NCI-H69 (cell line): Measurements from ENCODE around the gene MZB1.
A peak's percentile ranks its signal among the peaks of the same experiment; 100 is the strongest.
"Not testable (repeated sequence)": the region's sequence is repeated elsewhere in the genome, so short reads cannot be mapped to it uniquely, and the experiment has no call there.

Experiments
- DNase-seq: peaks from one replicate; lab custom pipeline; 2025; lab: John Stamatoyannopoulos, UW

The MZB1 gene

DNA sequence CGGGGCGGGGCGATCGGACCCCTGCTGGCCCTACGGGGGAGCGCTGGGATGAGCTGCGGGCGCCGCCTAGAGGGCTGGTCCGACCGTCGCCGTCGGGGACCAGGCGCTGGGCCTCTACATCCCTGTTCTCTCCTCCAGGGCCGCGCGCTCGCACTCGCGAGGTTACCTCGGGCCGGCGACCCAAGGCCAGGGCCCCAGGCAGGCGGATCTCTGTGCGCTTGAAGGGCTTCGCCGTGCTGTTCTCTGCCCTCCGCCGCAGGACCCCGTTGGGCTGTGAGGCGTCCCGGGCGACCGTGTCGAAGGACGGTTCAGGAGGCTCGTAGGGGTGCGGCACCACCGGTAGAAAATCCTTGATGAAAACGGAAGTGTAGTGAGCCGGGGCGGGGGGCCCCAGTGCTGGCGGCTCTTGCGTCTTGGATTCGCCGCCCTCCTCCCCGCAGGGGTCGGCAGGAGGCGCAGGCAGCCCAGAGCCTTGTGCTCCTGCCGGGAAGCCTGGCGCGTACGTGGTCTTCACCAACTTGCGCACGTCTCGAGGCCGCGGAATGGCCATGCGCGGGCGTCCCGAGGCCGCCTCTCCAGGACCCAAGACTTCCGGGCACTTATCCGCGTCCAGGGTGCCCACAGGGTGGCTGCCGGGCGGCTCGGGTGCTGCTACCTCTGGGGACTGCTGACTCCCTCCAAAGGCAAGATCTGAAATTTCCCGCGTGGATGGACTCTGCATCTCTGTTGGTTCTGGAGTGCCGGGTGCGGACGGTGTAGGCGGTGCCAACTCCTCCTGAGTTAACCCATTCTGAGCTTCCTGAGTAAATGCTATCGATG, 3.2 kb upstream of the MZB1 start:
- peak; percentile 84 for DNase-seq

DNA sequence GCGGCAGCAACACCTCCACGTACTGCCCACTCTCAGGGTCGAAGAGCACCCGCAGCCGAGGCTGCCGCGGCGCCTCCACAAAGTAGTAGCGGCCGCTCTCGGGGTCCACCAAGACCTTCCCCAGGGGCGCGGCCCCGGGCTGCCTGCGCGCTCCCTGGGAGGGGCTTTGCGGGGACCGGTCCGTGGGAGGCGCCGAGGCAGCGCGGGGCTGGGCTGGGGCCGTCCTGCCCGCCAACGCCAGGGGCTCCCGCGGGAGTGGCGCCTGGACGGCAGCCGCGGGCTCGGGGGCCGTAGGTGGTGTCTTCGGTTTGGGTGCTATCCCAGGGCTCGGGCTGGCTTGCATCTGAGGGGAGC, 2.6 kb upstream of the MZB1 start:
- DNase-seq, result no peak

DNA sequence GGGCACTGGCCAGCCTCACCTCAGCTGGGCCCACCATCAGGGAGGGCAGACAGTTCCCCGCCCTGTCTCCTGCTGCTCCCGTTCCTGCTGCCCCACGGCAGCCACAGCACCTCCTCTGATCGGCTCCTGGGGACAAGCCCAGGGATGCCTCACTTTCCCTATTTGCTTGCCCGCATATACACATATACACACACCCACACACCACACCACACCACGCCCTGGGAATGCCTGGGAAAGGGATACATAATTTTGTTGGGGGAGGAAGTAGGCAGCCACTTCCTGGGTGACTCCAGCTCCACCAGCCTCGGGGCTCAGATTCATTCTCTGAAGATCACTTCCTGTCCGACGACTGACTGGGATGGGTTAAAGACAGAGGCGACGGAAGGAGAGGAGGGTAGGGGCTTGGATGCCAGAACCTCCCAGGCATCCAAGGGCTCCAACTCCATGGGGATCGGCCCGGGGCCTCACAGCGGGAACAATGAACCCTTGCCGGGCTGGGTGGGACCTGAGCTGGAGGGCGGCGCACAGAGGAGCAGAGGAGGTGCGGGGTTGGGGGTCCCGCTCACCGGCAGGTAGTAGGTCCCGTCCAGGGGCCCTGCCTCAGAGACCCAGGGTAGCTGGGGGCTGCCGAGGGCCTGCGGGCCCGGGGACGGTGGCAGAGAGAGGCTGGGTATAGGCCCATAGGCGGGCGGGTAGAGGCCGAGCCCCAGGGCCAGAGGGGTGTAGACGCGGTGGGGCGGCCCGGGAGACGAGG, 2.0 kb upstream of the MZB1 start:
- peak; percentile 24 for DNase-seq

DNA sequence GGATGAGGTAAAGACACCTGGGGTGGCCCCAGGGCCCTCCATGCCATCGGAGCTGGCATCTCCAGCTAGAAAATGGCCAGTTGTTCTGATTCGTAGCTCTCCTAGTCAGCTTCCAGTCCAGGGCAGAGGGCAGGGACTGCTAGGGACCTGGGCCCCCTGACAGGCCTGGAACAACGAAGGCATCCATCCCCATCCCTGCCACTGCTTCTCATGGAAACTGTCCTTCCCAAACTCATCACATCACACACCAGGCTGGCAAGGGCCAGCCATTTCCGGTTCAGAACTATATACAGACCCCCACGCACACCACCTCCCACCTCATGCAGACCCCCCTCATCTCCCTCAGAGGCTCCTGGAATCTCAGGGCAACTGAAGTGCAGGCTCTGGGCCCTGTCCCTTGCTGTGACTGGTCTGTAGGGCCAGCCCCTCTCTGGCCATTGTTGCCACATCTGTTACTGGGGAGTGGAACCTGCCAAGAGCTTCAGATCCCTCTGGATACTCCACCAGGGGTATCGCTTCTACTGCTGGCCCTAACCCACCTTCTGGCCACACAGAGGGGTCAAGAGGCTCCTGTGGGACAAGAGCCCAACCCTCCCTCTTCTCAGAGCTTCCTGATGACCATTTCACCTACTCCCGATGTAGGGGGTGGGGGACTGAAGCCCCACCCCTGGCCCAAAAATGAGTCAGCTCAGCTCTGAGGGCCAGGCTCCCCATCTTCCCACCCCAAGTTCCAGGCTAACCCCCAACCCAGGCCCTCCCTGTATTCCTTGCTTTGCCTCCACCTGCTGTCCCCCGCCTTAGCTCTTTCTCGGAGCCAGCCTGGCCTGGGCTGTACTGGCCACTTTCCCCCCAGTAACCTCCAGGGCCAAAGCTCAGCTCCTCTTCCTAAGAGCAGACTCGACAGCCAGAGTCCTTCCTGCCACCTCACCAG, 1.2 kb upstream of the MZB1 start:
- DNase-seq, result peak; percentile 21

DNA sequence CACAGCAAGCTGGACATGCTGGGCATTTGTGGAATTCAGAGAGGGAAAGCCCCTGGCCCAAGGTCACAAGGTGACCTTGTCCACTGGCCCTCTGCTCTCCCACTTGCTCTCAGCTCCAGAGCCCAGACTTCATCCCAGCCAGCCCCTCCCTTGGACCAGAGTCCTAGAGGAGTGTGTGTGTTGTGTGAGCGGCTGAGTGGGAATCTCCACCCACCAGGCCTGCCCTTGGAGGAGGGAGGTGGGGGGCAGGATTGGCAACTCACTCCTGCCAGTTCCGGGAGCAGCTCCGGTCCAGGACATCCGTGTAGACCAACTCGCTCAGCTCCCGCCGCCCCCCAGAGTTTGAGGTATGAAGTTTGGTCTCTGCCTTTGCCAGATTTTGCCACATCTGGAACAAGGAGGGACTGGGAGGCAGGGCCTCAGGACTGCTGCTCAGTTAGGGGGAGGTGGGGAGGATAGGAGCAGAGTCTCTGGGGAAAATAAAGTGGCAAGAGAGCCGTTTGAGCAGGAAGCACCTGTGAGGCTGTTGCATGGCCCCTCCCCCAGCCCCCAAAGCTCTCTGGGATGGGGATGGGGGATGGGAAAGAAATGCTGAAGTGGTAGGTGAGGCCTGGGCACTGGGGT, 1.4 kb downstream of the MZB1 start:
- peak; percentile 49 for DNase-seq

DNA sequence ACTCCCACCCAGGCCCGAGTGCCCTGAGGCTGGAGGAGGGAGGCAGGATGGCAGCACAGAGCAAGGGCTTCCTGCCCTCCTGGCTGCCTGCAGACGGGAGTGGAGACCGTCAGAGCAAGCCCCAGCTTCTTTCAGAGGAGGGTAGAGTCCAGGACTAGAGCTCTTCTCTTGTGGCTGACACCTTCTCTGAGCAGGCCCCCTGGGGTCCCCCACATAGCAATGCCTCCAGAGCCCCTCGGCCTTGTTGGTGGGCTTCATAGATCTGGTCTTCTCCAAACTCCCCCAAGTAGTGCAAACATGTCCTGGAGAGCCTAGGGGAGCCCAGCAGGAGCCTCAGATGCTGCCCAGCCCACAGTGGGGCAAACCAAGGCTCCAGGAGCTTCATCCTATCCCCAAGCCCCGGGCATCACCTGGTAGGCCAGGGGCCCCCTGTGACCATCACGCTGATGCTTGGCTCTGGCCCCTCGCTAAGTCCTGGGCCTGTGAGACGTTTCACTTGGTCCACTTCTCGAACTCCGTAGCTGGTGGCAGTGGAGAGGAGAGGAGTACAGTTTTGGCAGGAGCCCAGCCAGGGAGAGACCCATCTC, 2.0 kb downstream of the MZB1 start:
- DNase-seq, result no peak

DNA sequence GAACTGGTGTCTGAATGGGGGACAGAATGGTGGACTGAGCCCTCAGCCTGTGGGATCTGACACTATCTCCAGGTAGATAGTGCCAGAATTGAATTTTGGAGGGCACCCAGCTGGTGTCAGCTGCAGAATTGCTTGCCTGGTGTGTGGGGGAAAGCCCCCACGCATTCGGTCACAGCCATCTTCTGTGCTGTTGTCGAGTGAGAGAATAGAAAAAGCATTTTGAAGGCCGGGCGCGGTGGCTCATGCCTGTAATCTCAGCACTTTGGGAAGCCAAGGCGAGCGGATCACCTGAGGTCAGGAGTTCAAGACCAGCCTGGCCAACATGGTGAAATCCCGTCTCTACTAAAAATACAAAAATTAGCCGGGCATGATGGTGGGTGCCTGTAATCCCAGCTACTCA, 2.8 kb downstream of the MZB1 start:
- DNase-seq, result not testable (repeated sequence)

DNA sequence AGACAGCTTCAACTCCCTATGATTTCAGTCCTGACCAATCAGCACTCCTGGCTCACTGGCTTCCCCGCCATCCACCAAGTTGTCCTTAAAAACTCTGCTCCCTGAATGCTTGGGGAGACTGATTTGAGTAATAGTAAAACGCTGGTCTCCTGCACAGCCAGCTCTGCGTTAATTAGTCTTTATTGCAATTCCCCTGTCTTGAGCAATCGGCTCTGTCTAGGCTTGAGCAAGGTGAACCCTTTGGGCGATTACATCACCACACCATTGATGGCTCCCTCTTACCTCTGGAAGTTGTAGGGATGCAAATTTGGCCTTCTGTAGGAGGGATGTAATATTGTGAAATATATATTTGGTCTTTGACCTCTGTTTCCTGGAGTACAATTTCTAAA, 3.7 kb downstream of the MZB1 start:
- no peak for DNase-seq

DNA sequence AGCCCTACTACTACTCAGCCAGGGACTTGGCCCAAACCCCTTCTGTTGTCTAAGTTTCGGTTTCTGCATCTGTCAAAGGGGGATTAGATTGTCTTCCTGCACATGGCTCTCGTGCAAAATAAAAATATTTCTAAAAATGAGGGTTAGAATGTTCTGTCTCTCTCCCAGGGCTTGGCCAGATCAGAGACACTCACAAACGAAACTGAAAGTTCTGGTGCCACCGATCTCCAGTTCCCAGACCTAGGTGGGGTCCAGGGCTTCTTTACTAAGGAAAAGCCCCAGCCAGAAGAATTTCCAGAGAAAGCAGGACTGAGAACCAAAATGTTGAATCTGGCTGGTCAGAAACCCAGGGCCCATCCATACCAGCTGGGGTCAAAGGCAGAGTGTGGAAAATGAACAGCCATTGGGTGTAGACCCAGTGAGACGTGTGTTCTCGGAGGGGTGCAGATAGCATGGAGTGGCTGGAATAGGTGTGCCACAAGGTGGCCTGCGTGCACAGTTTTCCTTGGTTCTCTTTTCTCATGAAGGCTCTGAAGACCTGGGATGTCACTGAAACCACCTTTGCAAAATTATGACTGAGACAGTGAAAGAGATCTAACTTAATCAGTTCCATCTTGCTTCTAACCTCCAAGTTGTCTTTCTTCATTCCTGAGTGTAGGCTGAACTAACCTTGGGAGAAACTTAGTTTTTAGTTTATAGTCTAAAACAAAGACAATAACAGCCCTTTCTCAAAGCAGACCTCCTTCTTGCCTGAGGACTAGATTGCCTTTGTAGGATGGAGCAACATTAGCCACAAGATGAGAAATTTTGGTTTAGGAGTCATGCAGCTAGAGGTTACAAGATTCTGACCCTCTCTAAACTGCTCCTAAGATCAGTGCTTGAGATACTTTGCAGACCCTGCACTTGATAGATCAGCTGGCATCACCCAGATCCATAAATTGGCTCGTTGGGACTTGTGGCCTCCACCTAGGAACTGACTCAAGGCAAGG, 4.4 kb downstream of the MZB1 start:
- peak; percentile 30 for DNase-seq

DNA sequence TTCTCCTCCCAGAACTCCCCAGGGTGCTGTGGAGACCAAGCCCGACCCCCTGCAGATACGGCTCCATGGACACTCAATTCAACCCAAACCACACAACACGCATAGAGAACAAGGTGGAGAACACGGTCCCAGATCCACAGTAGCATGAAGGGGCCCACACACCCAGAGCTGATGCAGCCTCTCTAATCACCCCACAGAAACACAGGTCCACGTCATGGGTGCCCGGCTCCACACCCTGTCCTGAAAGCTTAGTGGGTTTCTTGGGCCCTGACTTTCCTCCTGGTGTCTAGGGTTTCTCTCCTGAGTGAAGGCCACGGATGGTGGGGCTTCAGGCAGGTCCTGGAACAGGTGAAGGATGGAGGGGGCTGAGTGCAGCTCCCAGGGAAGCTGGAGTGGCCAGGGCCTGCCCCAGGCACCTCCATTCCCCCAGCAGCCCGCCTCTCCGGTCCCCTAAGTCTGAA, 5.1 kb downstream of the MZB1 start:
- DNase-seq, result no peak

DNA sequence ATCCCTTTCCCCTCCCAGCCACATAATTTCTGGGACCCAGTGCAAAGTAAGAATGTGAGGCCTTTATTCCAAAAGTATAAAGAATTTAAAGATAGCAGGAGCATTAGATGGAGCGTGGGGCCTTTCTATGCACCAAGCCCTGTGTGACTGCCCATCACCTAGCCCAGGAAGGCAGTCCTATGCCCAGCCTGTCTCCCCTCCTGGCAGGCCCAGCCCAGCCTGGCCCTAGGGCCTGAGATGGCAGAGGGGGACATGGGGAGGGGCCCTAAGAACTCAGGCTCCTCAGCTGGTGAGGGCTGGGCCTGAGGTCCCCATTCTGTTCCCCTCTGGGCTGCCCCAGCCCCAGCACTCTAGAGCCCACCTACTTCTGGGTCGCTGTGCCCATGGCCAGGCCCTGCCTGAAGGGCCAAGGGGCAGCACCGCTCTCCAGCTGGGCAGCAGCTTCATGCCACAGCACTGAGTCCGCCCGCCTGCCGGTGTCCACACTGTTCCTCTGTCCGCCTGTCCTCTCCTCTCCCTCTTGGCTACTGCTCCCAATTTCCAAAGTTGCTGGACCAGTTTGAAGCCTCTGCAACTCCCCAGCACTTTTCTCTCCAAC, 5.6 kb downstream of the MZB1 start:
- DNase-seq, result no peak

DNA sequence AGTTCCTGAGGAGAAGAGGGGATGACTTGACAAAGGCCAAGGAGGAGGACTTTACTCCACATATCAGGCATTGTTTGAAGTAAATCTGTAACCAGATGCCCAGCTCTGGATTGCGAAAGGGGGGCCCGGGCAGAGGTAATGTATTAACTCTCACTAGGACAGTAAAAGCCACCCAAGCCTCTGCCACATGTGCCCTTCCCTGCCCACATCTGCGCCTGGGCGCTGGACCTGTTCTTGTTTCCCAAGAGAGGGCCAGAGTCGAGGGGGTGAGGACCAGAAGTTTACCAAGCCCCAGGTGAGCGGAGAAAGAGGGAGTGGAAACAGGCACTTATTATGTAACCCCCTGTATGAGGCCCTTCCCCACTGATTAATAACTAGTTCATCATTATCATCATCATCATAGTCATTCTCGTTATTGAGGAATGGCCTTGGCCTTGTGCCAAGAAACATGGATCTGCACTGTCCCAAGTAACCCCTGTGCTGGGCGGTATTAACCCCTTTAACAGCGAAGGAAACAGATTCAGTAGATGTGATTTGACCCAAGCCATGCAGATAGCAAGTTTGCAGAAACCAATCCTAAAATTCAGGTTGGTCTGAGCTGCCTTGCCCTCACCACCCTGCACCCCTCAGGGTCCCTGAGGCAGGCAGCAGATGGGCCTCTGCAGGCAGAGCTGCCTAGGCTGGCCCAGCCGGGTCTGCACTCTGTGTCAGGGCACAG, 6.3 kb downstream of the MZB1 start, which contains the start of gene SLC23A1:
SLC23A1 (minus strand) TSS at position 23 of the 718 bp plus-strand sequence. CDS start 44 bp downstream, outside the sequence.
- DNase-seq, result peak; percentile 35

DNA sequence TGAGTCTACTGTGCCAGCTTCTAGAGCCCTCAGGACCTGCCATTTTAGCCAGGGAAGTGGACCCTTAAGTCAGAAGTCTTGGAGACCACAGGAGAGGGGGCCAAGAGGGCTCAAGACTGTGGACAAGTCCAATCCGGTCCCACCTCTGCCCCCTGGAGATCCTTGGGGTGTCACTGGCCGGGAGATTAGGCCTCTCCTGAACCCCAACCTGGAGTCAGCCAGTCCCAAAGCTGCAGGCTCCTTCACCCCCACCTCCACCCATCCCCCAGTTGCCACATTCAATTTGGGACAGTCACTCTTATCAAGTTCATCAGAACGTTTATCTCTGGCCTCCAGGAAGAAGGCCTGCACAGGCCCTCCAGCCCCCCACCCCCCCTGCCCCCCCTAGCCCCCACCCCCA, 6.9 kb downstream of the MZB1 start:
- no peak for DNase-seq

DNA sequence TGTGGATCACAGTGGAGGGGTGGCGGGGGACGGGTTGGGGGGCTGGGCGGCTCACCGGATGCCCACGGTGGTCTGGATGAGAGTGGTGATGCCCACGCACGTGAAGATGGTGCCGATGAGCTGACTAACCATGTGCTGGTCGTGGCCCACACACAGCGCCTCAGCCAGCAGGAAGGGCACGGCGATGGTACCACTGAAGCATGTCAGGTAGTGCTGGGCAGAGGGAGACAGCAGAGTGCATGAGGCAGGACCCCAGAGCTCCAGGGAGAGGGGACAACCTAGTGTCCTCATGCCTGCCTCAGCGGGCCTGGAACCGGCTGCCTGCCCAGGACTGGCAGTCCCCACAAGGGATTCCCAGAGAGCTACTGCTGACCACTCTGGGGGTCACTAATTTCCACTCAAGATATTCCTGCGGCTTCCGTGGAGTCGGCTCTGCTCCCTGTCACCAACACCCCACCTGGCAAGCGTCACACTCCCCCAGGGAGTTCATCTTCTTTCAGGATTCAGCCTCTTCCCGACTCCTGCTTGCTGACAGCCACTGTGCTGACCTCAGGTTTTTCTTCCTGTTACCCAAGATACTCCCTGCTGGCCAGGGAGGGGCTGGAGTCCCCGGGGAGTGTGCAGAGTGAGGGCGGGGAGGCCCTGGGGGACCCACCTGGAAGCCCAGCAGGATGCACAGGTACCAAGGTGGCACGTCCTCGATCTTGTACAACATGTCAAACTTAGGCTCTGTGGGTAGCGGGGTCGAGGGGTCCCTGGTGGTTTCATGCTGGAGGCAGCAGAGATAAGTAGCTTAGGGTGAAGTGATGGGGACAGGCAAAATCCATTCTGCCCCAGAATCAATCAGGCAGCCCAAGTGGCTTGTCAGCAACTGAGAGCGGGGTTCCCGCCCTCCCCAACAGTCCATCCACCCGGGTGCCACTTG, 7.6 kb downstream of the MZB1 start:
- peak; percentile 28 for DNase-seq

DNA sequence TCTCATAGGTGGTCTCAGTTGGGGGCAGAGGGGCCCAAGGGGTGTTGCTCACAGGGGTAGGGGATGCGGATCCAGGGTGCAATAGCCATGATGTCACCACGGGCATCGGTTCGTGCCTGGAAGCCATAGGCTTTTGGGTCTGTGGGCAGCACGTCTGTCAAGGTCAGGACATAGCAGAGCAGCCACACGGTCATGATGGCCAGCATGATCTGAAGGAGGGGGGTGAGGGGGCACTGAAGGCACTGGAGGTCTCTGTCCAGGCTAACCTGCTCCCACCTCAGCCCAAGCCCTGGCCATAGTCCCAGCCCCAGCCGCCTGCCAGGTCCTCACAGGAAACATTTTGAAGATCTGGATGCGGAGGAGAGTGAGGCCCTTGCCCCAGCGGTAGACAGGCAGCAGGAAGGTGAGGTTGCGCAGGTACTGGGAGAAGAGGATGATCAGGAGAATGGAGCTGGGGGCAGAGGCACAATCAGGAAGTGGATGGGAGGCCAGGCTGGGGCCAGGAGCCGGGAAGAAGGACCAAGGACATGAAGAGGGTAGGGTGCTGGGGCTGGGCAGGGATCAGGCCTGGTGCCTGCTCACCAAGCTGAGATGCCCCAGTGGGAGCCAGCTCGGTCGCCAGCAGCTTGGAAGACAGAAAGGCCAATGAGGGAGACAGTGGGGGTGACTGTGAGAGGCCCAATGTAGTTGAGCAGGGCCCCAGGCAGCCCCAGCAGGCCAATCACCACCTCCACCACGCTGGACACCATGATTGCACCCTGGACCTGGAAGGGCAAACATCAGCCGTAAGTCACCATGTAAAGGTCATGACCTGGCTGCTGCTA, 9.9 kb downstream of the MZB1 start:
- no peak for DNase-seq

DNA sequence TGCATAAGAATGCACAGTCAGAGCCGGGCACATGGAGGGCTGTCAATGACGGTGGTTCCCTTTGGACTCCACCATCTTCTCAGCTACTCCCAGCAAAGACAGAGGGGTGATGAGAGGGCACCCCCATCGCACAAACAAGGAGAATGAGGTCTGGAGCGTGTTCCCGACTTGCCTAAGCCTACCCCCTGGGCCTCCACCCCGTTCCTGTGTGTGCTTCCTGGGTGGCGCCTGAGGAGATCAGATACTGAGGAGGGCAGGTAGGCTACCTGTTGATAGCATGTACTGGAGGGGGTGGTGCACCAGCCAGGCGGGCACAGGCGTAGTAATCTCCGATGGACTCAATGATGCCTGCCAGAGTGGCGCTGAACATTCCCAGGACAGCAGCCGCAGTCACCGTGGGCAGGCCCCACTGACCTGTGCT, 10.8 kb downstream of the MZB1 start:
- no peak for DNase-seq
